Activated CD4-positive, CD25-positive, alpha-beta regulatory T cell treated with anti-CD3 and anti-CD28 coated beads, Interleukin-2, amount 50 U/mL, for 72 hours (primary cell): ENCODE data around the gene AIFM2.
"Not testable (repeated sequence)": the region's sequence is repeated elsewhere in the genome, so short reads cannot be mapped to it uniquely, and the experiment has no call there.

Experiments
- DNase-seq: peaks from one replicate; pipeline ENCODE4 v3.0.0; 2021

The AIFM2 gene

GRCh38 chr10:70090013-70090412 lies 42.6 kb downstream of the AIFM2 start:
- DNase-seq, result no peak

GRCh38 chr10:70088308-70088698 lies 44.3 kb downstream of the AIFM2 start:
- DNase-seq, result no peak

GRCh38 chr10:70087616-70088307 lies 44.9 kb downstream of the AIFM2 start:
- DNase-seq, result no peak

- DNase-seq, result no peak
Measured at GRCh38 chr10:70085975-70086613, 46.5 kb downstream of the AIFM2 start.

- no peak for DNase-seq
Measured at GRCh38 chr10:70084189-70084588, 48.4 kb downstream of the AIFM2 start.

GRCh38 chr10:70080789-70081188 lies 51.8 kb downstream of the AIFM2 start:
- not testable (repeated sequence) for DNase-seq

GRCh38 chr10:70078937-70079336 lies 53.7 kb downstream of the AIFM2 start:
- no peak for DNase-seq

GRCh38 chr10:70078329-70078728 lies 54.3 kb downstream of the AIFM2 start:
- DNase-seq, result no peak

- no peak for DNase-seq
Measured at GRCh38 chr10:70074971-70075370, 57.7 kb downstream of the AIFM2 start.

- DNase-seq, result no peak
Measured at GRCh38 chr10:70074165-70074564, 58.5 kb downstream of the AIFM2 start.

- DNase-seq, result no peak
Measured at GRCh38 chr10:70070834-70071233, 61.8 kb downstream of the AIFM2 start.

GRCh38 chr10:70069346-70069745 lies 63.3 kb downstream of the AIFM2 start:
- no peak for DNase-seq

GRCh38 chr10:70068925-70069324 lies 63.7 kb downstream of the AIFM2 start:
- no peak for DNase-seq

GRCh38 chr10:70067586-70067985 lies 65.0 kb downstream of the AIFM2 start:
- DNase-seq, result no peak

- DNase-seq, result no peak
Measured at GRCh38 chr10:70066190-70066589, 66.4 kb downstream of the AIFM2 start.

GRCh38 chr10:70064486-70064885 lies 68.1 kb downstream of the AIFM2 start:
- no peak for DNase-seq

- DNase-seq, result no peak
Measured at GRCh38 chr10:70063418-70064098, 69.1 kb downstream of the AIFM2 start.
